Vagina (tissue), 2 donors: ENCODE data around the gene PNPLA2.
A peak's percentile ranks its signal among the peaks of the same experiment; 100 is the strongest.

ENCODE experiments used
- POLR2A ChIP-seq, 2 donors: fragments of 450-650 bp; IDR thresholded peaks; one replicate each; pipeline ENCODE4 v1.6.1; 2017; ENCODE audit warnings: antibody characterized with exemption in 2 of 2, mild to moderate bottlenecking in 2 of 2, moderate library complexity in 2 of 2
- POLR2AphosphoS5 ChIP-seq, 2 donors: sonication (generic); formaldehyde crosslinking; IDR thresholded peaks; one replicate each; pipeline ENCODE4 v1.9.0; 2017; ENCODE audit warnings: antibody characterized with exemption in 2 of 2, mild to moderate bottlenecking in 2 of 2, low read depth in 1 of 2; ENCODE audit not compliant: insufficient read depth in 1 of 2

DNA sequence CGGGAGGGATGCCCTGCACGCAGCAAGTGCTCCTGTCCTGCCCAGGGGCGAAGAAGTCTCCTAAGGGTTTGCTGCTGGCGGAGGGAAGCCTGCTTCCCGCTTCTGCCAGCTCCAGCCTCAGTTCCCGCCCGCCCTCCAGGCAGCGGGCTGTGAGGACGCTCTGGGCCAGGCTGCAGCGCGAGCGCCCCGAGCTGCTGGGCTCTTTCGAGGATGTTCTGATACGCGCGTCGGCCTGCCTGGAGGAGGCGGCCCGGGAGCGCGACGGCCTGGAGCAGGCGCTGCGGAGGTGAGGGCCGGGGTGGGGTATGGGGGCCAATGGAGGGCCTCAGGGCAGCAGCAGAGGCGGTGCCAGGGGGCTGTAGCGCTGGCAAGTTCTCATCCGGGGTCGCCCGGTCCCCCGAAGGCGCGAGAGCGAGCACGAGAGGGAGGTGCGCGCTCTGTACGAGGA, 11.2 kb downstream of the PNPLA2 start:
- no peak for TF ChIP-seq POLR2A (IDR thresholded peaks at IDR 0.05)
- TF ChIP-seq POLR2AphosphoS5 (IDR thresholded peaks at IDR 0.05; ENCODE audit: insufficient read depth in 1 of 2, low read depth in 1 of 2) = peak in 1 of 2 donors; percentile 6
